Measurements from ENCODE around the gene ROBO2.

Gene ROBO2, protein sequence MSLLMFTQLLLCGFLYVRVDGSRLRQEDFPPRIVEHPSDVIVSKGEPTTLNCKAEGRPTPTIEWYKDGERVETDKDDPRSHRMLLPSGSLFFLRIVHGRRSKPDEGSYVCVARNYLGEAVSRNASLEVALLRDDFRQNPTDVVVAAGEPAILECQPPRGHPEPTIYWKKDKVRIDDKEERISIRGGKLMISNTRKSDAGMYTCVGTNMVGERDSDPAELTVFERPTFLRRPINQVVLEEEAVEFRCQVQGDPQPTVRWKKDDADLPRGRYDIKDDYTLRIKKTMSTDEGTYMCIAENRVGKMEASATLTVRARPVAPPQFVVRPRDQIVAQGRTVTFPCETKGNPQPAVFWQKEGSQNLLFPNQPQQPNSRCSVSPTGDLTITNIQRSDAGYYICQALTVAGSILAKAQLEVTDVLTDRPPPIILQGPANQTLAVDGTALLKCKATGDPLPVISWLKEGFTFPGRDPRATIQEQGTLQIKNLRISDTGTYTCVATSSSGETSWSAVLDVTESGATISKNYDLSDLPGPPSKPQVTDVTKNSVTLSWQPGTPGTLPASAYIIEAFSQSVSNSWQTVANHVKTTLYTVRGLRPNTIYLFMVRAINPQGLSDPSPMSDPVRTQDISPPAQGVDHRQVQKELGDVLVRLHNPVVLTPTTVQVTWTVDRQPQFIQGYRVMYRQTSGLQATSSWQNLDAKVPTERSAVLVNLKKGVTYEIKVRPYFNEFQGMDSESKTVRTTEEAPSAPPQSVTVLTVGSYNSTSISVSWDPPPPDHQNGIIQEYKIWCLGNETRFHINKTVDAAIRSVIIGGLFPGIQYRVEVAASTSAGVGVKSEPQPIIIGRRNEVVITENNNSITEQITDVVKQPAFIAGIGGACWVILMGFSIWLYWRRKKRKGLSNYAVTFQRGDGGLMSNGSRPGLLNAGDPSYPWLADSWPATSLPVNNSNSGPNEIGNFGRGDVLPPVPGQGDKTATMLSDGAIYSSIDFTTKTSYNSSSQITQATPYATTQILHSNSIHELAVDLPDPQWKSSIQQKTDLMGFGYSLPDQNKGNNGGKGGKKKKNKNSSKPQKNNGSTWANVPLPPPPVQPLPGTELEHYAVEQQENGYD (N-terminal part only)

GRCh38 chr3:77039606-77040171 is at the start of gene ROBO2:
Gene ROBO2, plus strand, starts transcription at chr3:77040099. Its CDS starts 687 bp downstream, at chr3:77040786.
- no peak for FAIRE-seq

DNA sequence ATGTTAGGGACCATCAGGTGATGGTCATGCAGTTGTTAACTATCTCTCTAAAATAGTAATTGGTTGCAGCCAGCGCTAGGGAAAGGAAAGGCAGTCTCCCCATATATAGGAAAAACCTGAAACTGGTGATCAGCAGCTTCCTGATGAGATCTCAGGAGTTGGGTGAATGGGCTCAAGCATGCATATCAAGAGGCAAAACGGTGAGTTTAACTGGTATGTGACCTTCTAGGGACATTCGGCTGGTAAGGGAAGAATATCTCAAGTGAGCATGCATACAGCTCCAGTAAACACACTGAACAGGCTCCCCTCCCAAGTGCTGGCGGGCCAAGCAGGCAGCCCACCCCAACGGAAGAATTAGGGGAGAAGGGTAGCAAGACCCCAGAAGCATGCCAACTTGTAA is 49.3 kb upstream of the ROBO2 start:
- FAIRE-seq = no peak

GRCh38 chr3:76991165-76991564 is 48.7 kb upstream of the ROBO2 start:
- no peak for FAIRE-seq

- FAIRE-seq = no peak
Measured at GRCh38 chr3:76997733-76998132, 42.2 kb upstream of the ROBO2 start.

DNA sequence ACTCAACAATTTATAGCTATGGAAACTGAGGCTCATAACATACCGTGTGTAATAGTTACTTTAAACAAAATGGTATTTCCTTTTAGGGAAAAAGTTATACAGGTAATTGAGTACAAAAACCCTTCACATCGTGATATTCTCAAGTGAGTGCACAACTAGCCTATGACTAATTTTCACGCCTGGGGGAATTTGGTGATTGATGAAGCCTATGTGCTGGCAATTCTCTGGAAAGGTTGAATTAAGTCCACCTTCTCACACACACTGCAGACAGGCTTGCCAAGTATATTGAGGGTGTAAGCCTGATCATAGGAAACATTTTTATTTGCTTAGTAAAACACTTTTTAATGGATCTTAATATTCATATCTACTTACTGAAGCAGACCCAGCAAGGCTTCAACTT is 41.3 kb upstream of the ROBO2 start:
- FAIRE-seq = no peak

- FAIRE-seq = no peak
Measured at GRCh38 chr3:77001062-77001701, 38.7 kb upstream of the ROBO2 start.

DNA sequence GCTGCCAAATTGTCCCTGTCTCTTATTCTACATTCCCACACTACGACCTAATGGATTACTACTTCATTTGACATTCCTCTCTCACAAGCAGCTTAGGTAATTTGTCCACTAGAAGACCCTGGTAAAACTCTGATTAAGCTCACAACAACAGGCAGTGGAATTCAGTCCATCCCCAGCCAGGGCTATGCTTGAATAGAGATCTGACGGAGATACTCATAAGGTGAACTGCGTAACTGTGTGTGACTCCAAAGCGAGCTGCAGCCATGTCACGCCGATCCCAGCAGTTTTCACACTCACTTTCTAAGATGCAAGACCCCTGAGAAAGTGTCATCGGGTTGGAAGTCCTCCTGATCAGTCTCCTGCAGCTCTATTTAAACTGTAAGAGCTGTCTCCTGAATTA is 25.7 kb upstream of the ROBO2 start:
- no peak for FAIRE-seq

GRCh38 chr3:77025471-77025870 is 14.4 kb upstream of the ROBO2 start:
- no peak for FAIRE-seq

DNA sequence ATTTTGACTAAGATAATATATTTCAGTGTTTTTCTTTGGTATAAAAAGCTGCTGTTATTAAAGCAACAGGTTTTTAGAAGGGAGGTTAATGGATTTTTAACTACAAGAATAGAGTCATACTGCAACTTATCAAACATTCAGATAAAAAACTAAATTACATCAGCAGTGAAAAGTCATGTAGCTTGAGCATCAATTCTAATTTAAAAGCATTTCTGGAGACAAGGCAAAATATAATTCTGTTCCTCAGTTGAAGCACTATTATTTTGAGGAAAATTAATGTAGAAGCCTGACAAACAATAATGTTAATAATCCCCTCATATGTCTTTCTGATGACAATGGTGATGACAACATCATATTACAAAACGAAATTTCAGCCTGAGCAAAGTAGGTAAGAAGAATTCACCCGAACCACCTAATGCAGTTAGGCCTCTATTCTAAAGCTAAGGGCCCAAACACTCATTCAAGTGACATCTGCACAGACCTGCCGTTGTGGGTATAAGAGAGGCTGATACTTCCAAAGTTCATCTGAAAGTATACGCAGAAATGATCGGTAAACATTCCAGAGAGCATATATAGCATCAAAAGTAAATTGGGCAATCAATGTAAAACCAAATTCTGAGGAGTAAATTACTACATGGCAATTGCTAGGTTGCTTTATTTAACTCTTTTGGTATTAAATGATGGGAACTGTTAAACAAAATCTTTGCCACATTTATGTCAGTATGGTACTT is 12.8 kb upstream of the ROBO2 start:
- no peak for FAIRE-seq

GRCh38 chr3:77028005-77028404 is 11.9 kb upstream of the ROBO2 start:
- FAIRE-seq = no peak

GRCh38 chr3:77038468-77038929 is 1.4 kb upstream of the ROBO2 start:
- FAIRE-seq = peak; percentile 94

- no peak for FAIRE-seq
Measured at GRCh38 chr3:77038930-77039605, 831 bp upstream of the ROBO2 start.

DNA sequence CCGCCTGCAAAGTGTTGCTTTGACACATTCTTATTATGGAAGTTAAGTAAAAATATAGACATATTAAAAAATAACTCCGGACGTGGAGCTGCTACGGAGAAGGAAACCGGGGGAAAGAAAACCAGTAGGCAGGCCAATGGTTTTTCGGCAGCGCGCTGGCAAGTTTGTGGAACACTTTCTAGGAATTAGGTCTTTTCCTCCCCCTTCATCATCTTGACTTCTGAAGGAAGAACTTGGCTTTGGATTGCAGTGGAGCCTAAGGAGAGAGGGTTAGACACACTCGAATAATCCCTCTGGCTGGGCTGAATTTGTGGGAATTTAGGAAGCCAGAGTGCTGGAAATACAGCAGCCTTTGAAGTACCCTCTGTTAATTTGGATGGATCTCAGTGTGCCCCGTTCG is 317 bp downstream of the ROBO2 start:
- FAIRE-seq = no peak

- FAIRE-seq = no peak
Measured at GRCh38 chr3:77040926-77041722, 1.2 kb downstream of the ROBO2 start.

DNA sequence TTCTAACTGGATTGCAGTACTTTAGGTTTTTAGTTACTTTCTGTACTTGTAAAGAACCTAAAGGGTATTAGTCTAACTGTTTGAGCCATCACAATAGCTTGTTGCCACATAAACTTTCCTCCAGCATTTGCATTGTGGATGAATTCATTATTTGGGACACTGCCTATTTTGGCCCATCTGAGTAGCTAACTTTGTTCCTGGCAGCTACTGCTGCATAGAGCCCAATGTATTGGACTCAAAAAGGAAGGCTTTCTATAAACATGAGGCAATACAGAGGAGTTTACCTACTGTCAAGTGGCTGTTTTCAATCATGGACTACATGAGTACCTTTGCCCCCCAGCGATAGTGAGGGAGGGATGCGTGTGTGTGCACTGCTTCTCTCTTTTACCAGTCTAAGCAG is 1.9 kb downstream of the ROBO2 start:
- no peak for FAIRE-seq

- no peak for FAIRE-seq
Measured at GRCh38 chr3:77042343-77042742, 2.4 kb downstream of the ROBO2 start.

DNA sequence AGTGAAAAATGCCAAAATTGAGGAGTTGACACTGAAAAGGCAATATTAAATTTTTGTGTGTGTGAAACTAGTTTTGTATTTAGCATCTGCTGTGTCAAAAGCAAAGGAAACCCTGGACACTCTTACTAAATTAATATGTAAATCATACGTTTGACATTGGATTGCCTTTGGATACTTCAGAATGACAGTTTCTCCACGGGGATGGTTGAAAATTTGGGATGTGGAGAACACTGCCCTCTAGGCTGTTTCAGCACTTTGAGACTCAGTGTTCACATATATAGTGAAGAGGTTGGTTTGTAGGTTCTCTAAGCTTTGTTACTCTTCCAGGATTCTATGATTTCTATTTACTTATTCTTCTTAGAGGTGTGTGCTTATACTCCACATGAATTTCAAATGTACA is 3.0 kb downstream of the ROBO2 start:
- FAIRE-seq = no peak

GRCh38 chr3:77045686-77046085 is 5.8 kb downstream of the ROBO2 start:
- no peak for FAIRE-seq

DNA sequence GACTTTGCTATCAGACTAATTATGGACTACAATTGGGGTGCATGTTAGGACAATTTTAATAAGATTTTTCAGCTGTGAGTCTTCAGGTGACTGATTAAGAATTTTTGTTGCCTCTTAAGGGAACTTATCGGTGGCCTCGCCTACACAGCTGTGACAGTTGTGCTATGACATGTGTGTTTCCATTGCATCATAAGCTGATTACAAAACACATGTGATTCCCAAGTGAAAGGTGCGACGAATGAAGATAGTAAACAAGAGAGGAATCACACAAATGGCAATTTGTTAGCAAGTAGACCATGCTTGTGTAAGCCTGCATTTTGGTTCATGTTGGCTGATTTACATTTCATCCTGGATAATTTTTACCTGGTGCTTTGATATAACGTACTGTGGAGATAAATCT is 8.3 kb downstream of the ROBO2 start:
- FAIRE-seq = no peak

DNA sequence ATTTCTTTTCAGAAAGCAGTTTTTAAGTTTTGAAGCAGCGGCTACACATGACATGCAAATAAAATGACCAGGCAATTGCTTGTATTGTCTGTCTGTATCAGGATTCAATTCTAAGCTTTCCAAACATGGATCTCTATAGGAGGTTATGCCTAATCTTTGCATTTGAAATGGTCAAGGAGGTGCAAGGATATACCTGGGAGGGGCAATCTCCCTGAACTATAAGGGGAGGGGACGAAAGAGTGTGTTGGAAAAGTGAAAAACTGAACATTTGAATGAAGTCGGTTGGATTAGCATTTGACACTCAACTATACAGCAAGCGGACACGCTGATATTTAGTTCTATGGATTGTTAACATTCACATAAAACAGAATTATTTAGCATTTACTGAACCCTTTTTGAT is 11.7 kb downstream of the ROBO2 start:
- no peak for FAIRE-seq
